DND-41 (cell line): Measurements from ENCODE around the gene HIBCH.
"Not testable (repeated sequence)": the region's sequence is repeated elsewhere in the genome, so short reads cannot be mapped to it uniquely, and the experiment has no call there.

Experiments
- ATAC-seq: fragments of 200-7000 bp; cut with Tn5 transposase; 3 replicates; pipeline ENCODE4 v1.9.1; 2021; ENCODE audit warnings: low read depth; ENCODE audit not compliant: insufficient read depth
- DNase-seq: peaks from one replicate; pipeline ENCODE4 v3.0.0-alpha.2; 2020
- H2AFZ ChIP-seq: 2 replicates; pipeline ENCODE4 v1.6.0; 2012; ENCODE audit warnings: low read depth, low read length
- H3K27ac ChIP-seq: 2 replicates; pipeline ENCODE4 v1.5.1; 2012; ENCODE audit warnings: low read length, inconsistent platforms
- H3K27me3 ChIP-seq: fragments of 200-600 bp; sonication (generic); 2 replicates; pipeline ENCODE4 v1.6.0; 2012; ENCODE audit warnings: low read length, mild to moderate bottlenecking, inconsistent platforms; ENCODE audit not compliant: insufficient read depth, poor library complexity
- H3K36me3 ChIP-seq: 2 replicates; pipeline ENCODE4 v1.5.1; 2012; ENCODE audit warnings: low read length, inconsistent platforms; ENCODE audit not compliant: insufficient read depth
- H3K4me1 ChIP-seq: 2 replicates; pipeline ENCODE4 v1.5.1; 2012; ENCODE audit warnings: mild to moderate bottlenecking, low read length; ENCODE audit not compliant: insufficient read depth
- H3K4me2 ChIP-seq: 2 replicates; pipeline ENCODE4 v1.6.0; 2012; ENCODE audit warnings: mild to moderate bottlenecking, moderate library complexity, low read length, inconsistent platforms; ENCODE audit not compliant: insufficient read depth
- H3K4me3 ChIP-seq, 2 experiments: fragments of 200-600 bp in 1 of 2; shearing (Covaris generic) in 1 of 2; 2 replicates each; pipeline ENCODE4 v1.5.1; 2012 to 2016; ENCODE audit warnings: inconsistent platforms in 2 of 2, low read length in 2 of 2, mild to moderate bottlenecking in 2 of 2, low read depth in 1 of 2, moderate library complexity in 1 of 2
- H3K79me2 ChIP-seq: 2 replicates; pipeline ENCODE4 v1.6.0; 2012; ENCODE audit warnings: low read length, inconsistent platforms; ENCODE audit not compliant: insufficient read depth
- H3K9ac ChIP-seq: 2 replicates; pipeline ENCODE4 v1.6.0; 2012; ENCODE audit warnings: low read depth, mild to moderate bottlenecking, inconsistent platforms, low read length, moderate library complexity
- H3K9me3 ChIP-seq: 2 replicates; pipeline ENCODE4 v1.5.1; 2012; ENCODE audit warnings: low read length, moderate library complexity, mild to moderate bottlenecking, inconsistent platforms; ENCODE audit not compliant: insufficient read depth, severe bottlenecking
- H4K20me1 ChIP-seq: 2 replicates; pipeline ENCODE4 v1.6.0; 2012; ENCODE audit warnings: low read length; ENCODE audit not compliant: insufficient read depth
- EZH2 ChIP-seq: IDR thresholded peaks from 3 replicates; pipeline ENCODE4 v1.6.1; 2012; ENCODE audit warnings: borderline replicate concordance, low read depth, mild to moderate bottlenecking, moderate library complexity, low read length, inconsistent platforms; ENCODE audit not compliant: severe bottlenecking
- TF ChIP-seq, protein P1 (sequence below): IDR thresholded peaks from 2 replicates; pipeline ENCODE4 v1.5.1; 2012; ENCODE audit warnings: borderline replicate concordance, low read length, moderate library complexity, mild to moderate bottlenecking; ENCODE audit not compliant: poor library complexity, severe bottlenecking; ENCODE audit errors: extremely low read depth

HIBCH gene

DNA sequence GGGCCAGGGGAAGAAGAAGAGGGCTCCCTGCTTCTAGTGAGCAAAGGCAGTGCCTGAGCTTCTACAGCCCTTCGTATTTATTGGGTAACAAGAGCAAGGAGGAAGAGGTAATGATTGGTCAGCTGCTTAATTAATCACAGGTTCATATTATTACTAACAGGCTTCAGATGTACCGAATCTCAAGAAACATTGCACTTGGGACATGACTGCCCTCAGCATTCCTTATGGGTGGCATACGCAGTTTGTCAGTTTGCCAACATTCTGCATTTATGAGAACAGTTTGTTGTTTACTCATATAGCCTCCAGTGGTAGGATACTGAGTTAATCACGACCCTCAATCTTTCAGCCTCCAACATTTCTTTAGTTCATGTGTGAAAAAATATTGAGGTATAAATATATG is 84.5 kb downstream of the HIBCH start:
- no peaks in the 10 kb centered on the region for H3K79me2 ChIP-seq
- H3K9me3 ChIP-seq, result no peaks in the 10 kb centered on the region
- H3K27ac ChIP-seq, result no peak overlapping the region
- TF ChIP-seq, protein P1, sequence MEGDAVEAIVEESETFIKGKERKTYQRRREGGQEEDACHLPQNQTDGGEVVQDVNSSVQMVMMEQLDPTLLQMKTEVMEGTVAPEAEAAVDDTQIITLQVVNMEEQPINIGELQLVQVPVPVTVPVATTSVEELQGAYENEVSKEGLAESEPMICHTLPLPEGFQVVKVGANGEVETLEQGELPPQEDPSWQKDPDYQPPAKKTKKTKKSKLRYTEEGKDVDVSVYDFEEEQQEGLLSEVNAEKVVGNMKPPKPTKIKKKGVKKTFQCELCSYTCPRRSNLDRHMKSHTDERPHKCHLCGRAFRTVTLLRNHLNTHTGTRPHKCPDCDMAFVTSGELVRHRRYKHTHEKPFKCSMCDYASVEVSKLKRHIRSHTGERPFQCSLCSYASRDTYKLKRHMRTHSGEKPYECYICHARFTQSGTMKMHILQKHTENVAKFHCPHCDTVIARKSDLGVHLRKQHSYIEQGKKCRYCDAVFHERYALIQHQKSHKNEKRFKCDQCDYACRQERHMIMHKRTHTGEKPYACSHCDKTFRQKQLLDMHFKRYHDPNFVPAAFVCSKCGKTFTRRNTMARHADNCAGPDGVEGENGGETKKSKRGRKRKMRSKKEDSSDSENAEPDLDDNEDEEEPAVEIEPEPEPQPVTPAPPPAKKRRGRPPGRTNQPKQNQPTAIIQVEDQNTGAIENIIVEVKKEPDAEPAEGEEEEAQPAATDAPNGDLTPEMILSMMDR, result no peak
- TF ChIP-seq EZH2, result no peak
- no peak overlapping the region for H3K4me2 ChIP-seq
- DNase-seq (no peak), ATAC-seq (no peak)
- H4K20me1 ChIP-seq, result no peaks in the 10 kb centered on the region
- no peaks in the 10 kb centered on the region for H3K4me1 ChIP-seq
- no peak overlapping the region for H3K4me3 ChIP-seq
- H3K36me3 ChIP-seq, result peaks cover 11% of the 10 kb centered on the region; the same call in 1 of the 2 replicates
- no peak overlapping the region for H2AFZ ChIP-seq
- no peak overlapping the region for H3K9ac ChIP-seq
- no peaks in the 10 kb centered on the region for H3K27me3 ChIP-seq

DNA sequence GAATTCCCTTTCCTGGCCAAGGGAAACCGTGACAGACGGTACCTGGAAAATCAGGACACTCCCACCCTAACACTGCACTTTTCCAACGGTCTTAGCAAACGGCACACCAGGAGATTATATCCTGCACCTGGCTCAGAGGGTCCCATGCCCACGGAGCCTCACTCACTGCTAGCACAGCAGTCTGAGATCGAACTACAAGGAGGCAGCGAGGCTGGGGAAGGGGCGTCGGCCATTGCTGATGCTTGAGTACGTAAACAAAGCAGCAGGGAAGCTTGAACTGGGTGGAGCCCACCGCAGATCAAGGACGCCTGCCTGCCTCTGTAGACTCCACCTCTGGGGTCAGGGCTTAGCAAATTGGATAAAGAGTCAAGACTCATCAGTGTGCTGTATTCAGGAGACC is 95.6 kb downstream of the HIBCH start:
- not testable (repeated sequence) for H3K9me3 ChIP-seq, H3K4me1 ChIP-seq, DNase-seq, H3K27me3 ChIP-seq, H3K9ac ChIP-seq, H3K4me3 ChIP-seq, H3K79me2 ChIP-seq, H3K27ac ChIP-seq, H2AFZ ChIP-seq, ATAC-seq, H4K20me1 ChIP-seq, H3K4me2 ChIP-seq
- peaks cover 18% of the 10 kb centered on the region for H3K36me3 ChIP-seq

DNA sequence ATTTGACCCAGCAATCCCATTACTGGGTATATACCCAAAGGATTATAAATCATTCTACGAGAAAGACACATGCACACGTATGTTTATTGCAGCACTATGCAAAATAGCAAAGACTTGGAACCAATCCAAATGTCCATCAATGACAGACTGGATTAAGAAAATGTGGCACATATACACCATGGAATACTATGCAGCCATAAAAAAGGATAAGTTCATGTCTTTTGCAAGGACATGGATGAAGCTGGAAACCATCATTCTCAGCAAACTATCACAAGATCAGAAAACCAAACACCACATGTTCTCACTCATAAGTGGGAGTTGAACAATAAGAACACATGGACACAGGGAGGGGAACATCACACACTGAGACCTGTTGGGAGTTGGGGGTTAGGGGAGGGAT is 96.9 kb downstream of the HIBCH start:
- not testable (repeated sequence) for H3K4me2 ChIP-seq, H3K27ac ChIP-seq, H4K20me1 ChIP-seq, H3K4me1 ChIP-seq, H3K27me3 ChIP-seq, DNase-seq, H3K9ac ChIP-seq, H2AFZ ChIP-seq, H3K9me3 ChIP-seq, H3K4me3 ChIP-seq, ATAC-seq, H3K79me2 ChIP-seq
- H3K36me3 ChIP-seq, result peaks cover 18% of the 10 kb centered on the region

DNA sequence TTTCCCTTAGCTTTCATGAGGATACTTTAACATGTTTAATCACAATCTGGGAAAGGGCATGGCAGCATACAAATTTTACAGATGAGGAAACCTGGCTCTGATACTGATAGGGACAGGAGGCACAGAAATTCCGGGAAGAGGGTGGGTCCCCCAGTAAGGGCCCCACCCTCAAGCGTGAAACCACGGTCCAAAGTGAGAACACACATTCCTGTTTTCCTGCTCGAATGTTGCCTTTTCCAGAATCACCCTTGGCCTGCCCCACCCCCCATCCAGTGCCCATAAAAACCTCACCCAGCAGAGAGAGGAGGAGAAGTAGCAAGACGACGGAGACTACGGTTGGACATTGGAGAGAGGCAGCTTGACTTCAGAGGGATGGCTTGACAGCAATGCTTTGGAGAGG is 98.2 kb downstream of the HIBCH start:
- H3K36me3 ChIP-seq, result peaks cover 18% of the 10 kb centered on the region
- DNase-seq (no peak), ATAC-seq (no peak)
- H3K27ac ChIP-seq, result no peak overlapping the region
- no peak overlapping the region for H3K9ac ChIP-seq
- no peak overlapping the region for H2AFZ ChIP-seq
- H4K20me1 ChIP-seq, result no peaks in the 10 kb centered on the region
- H3K9me3 ChIP-seq, result no peaks in the 10 kb centered on the region
- no peaks in the 10 kb centered on the region for H3K79me2 ChIP-seq
- H3K4me1 ChIP-seq, result no peaks in the 10 kb centered on the region
- no peak overlapping the region for H3K4me2 ChIP-seq
- TF ChIP-seq, protein P1, result no peak
- no peak for TF ChIP-seq EZH2
- no peak overlapping the region for H3K4me3 ChIP-seq
- no peaks in the 10 kb centered on the region for H3K27me3 ChIP-seq

DNA sequence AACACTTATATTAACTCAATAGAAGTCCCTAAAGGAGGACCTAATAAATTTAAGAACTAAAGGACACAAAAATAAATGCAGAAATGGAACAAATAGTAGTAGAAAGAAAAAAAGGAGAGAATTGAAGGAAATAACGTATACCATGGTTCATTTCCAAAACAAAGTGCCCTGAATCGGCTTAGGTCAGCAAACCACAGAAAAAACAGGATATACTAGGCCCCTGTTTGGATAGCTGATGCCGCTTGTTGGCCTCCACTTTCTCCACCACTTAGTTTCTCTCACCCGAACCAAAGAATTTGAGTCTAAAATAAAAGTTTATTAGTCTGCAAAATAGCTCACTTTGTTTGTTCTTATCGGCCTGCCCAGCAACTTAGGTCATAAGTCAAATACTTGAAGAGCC is 100.4 kb downstream of the HIBCH start:
- Histone ChIP-seq H3K79me2 (no peaks in the 10 kb centered on the region), H3K4me1 (no peaks in the 10 kb centered on the region), H4K20me1 (no peaks in the 10 kb centered on the region), H3K4me3 (no peak overlapping the region), H3K9ac (no peak overlapping the region), H3K9me3 (no peaks in the 10 kb centered on the region), H3K27me3 (no peaks in the 10 kb centered on the region), H2AFZ (no peak overlapping the region), H3K36me3 (peaks cover 20% of the 10 kb centered on the region), H3K27ac (no peak overlapping the region), H3K4me2 (no peak overlapping the region)
- no peak for ATAC-seq
- TF ChIP-seq EZH2, result no peak
- TF ChIP-seq, protein P1, result no peak
- no peak for DNase-seq
